HG03025 (cell line): ENCODE results near the gene PBX3.
"Not testable (repeated sequence)": the region's sequence is repeated elsewhere in the genome, so short reads cannot be mapped to it uniquely, and the experiment has no call there.

Source experiments
- ATAC-seq: cut with Tn5 transposase; IDR thresholded peaks from one replicate; pipeline ENCODE4 v1.9.1; 2021; ENCODE audit warnings: mild to moderate bottlenecking, moderate library complexity; ENCODE audit not compliant: unreplicated experiment, low FRiP score

The PBX3 gene

GRCh38 chr9:125774106-125774505 is 26.9 kb downstream of the PBX3 start:
- no peak for ATAC-seq

GRCh38 chr9:125776789-125777188 is 29.6 kb downstream of the PBX3 start:
- not testable (repeated sequence) for ATAC-seq

- not testable (repeated sequence) for ATAC-seq
These were observed 31.5 kb downstream of the PBX3 start for GRCh38 chr9:125778538-125779219.

GRCh38 chr9:125779220-125779565 is 32.0 kb downstream of the PBX3 start:
- not testable (repeated sequence) for ATAC-seq

GRCh38 chr9:125782718-125783117 is 35.5 kb downstream of the PBX3 start:
- ATAC-seq = no peak

- ATAC-seq = no peak
These were observed 37.3 kb downstream of the PBX3 start for GRCh38 chr9:125784286-125785049.

- no peak for ATAC-seq
These were observed 38.1 kb downstream of the PBX3 start for GRCh38 chr9:125785248-125785751.

- no peak for ATAC-seq
These were observed 40.5 kb downstream of the PBX3 start for GRCh38 chr9:125787715-125788114.

- ATAC-seq = no peak
These were observed 42.0 kb downstream of the PBX3 start for GRCh38 chr9:125789196-125789595.

GRCh38 chr9:125794708-125795107 is 47.5 kb downstream of the PBX3 start:
- ATAC-seq = no peak

GRCh38 chr9:125795970-125796596 is 48.9 kb downstream of the PBX3 start:
- no peak for ATAC-seq

- no peak for ATAC-seq
These were observed 50.8 kb downstream of the PBX3 start for GRCh38 chr9:125797930-125798329.

GRCh38 chr9:125803526-125803925 is 56.4 kb downstream of the PBX3 start:
- no peak for ATAC-seq

GRCh38 chr9:125805057-125805456 is 57.9 kb downstream of the PBX3 start:
- ATAC-seq = no peak

- ATAC-seq = no peak
These were observed 58.4 kb downstream of the PBX3 start for GRCh38 chr9:125805586-125805985.

GRCh38 chr9:125807079-125807478 is 59.9 kb downstream of the PBX3 start:
- ATAC-seq = no peak

GRCh38 chr9:125810161-125810560 is 63.0 kb downstream of the PBX3 start:
- no peak for ATAC-seq

- ATAC-seq = no peak
These were observed 63.8 kb downstream of the PBX3 start for GRCh38 chr9:125811002-125811401.

GRCh38 chr9:125812403-125812802 is 65.2 kb downstream of the PBX3 start:
- ATAC-seq = no peak

- ATAC-seq = no peak
These were observed 68.4 kb downstream of the PBX3 start for GRCh38 chr9:125815568-125815967.

GRCh38 chr9:125816321-125816720 is 69.1 kb downstream of the PBX3 start:
- ATAC-seq = no peak
